Measurements from ENCODE around the gene CYBA. TPM values are rescaled to one million over a fixed set of nuclear protein-coding genes. Genes with fewer than 3 reads are reported as not detected.

Gene CYBA
- total RNA-seq, 3 donors from 2014 or later: 150 to 316 (median 184) TPM

DNA sequence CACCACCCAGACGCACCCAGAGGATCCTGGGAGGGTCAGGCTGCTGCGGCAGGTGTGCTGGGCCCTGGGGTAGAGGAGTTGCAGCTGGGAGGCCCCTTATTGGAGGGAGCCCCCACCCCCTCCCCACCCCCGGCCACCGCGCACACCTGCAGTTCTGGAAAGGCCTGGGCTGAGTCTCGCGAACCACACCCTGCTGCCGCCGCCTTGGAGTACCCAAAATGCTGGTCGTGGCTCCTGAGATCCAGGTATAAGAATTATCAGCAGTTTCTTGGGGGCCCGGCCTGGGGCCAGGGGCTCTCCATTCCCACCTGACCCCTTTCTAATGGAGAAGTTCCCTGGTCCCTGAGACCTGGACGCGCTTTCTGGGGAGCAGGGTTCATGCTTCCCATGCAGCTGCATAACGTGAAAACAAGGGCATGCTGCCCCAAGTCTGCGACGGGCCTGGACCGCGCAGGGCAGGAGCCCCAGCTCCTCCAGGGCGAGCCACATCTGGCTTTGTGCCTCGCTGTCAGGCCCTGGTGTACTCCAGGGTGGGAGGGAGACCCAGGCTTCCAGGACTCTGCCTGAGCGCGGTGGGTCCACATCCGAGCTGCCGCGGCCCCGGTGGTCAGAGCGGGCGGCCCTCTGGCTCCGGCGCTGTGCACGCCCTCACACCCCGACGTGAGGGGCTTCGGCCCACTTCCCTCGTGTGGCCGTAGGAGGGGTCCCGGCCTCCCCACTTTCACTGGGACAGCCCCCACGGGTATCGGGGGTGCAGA lies 42.7 kb upstream of the CYBA start:
- ATAC-seq (no peak), DNase-seq (no peak)
- intact Hi-C loops (cut with DNase I, micrococcal nuclease): no loop called here
- TF ChIP-seq, protein P1, sequence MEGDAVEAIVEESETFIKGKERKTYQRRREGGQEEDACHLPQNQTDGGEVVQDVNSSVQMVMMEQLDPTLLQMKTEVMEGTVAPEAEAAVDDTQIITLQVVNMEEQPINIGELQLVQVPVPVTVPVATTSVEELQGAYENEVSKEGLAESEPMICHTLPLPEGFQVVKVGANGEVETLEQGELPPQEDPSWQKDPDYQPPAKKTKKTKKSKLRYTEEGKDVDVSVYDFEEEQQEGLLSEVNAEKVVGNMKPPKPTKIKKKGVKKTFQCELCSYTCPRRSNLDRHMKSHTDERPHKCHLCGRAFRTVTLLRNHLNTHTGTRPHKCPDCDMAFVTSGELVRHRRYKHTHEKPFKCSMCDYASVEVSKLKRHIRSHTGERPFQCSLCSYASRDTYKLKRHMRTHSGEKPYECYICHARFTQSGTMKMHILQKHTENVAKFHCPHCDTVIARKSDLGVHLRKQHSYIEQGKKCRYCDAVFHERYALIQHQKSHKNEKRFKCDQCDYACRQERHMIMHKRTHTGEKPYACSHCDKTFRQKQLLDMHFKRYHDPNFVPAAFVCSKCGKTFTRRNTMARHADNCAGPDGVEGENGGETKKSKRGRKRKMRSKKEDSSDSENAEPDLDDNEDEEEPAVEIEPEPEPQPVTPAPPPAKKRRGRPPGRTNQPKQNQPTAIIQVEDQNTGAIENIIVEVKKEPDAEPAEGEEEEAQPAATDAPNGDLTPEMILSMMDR (IDR thresholded peaks at IDR 0.05): no peak
- no peaks in the 10 kb centered on the region for H3K36me3 ChIP-seq (ENCODE audit: low read depth)
- peaks cover 10% of the 10 kb centered on the region for H3K4me1 ChIP-seq (ENCODE audit: low read depth)
- no peak overlapping the region for H3K4me3 ChIP-seq
- H3K9me3 ChIP-seq: no peaks in the 10 kb centered on the region

DNA sequence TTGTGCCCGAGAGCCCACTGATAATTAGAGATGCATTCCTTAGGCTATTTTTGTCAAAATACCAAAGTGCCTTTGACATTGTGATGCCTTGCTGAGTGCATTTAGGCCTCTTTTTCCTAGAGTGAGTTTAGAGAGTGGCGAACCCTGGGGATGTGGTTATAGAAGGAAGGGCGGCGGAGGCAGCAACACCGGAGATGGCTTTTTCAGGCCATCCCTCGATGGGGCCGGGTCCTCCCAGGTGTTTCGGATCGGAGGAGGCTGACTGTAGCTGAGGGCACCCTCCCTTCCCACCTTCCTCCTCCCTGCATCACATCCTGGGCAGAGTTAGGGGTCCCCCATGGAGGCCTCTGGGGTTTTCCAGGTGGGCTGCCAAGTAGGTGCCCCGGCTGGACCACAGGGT lies 42.0 kb upstream of the CYBA start:
- H3K4me1 ChIP-seq (ENCODE audit: low read depth): peaks cover 14% of the 10 kb centered on the region
- no peak for ATAC-seq
- H3K36me3 ChIP-seq (ENCODE audit: low read depth): no peaks in the 10 kb centered on the region
- H3K4me3 ChIP-seq: no peak overlapping the region
- intact Hi-C loops (cut with DNase I, micrococcal nuclease): no loop called here
- DNase-seq: no peak
- TF ChIP-seq, protein P1 (IDR thresholded peaks at IDR 0.05): no peak
- H3K9me3 ChIP-seq: no peaks in the 10 kb centered on the region

DNA sequence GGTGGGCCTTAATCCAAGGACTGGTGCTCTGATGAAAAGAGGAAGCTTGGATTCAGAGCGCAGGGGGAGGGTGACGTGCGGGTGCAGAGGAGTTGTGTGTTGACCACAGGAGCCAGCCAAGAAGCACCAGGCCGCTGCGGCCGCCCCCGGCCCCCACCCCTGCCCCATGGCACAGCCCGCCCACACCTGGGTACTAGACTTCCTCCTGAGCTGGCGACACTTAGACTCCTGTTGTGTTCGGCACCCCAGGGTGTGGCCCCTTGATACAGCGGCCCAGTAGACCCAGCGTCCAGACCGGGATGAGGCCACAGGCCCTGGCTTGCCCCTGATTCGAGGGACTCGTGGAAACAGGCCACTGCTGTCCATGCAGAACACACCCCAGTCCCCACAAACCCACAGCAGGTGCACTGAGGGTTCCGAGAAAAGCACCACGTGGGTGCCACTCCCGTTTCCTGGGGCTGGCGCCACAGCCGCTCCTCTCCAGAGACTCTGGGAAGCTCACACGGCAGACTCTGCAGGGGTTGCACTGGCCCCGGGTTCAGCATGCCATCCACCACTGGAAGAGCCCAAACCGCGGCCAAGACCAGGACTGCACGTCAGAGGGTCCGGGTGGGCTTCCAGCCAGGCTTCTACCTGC lies 41.2 kb upstream of the CYBA start:
- Histone ChIP-seq H3K4me3 (no peak overlapping the region), H3K4me1 (ENCODE audit: low read depth) (peaks cover 18% of the 10 kb centered on the region), H3K9me3 (no peaks in the 10 kb centered on the region), H3K36me3 (ENCODE audit: low read depth) (no peaks in the 10 kb centered on the region)
- TF ChIP-seq, protein P1 (IDR thresholded peaks at IDR 0.05): no peak
- ATAC-seq (peak; percentile 50), DNase-seq (peak in 2 of 3 donors; percentile 54 to 73)
- intact Hi-C loops (cut with DNase I, micrococcal nuclease): no loop called here

DNA sequence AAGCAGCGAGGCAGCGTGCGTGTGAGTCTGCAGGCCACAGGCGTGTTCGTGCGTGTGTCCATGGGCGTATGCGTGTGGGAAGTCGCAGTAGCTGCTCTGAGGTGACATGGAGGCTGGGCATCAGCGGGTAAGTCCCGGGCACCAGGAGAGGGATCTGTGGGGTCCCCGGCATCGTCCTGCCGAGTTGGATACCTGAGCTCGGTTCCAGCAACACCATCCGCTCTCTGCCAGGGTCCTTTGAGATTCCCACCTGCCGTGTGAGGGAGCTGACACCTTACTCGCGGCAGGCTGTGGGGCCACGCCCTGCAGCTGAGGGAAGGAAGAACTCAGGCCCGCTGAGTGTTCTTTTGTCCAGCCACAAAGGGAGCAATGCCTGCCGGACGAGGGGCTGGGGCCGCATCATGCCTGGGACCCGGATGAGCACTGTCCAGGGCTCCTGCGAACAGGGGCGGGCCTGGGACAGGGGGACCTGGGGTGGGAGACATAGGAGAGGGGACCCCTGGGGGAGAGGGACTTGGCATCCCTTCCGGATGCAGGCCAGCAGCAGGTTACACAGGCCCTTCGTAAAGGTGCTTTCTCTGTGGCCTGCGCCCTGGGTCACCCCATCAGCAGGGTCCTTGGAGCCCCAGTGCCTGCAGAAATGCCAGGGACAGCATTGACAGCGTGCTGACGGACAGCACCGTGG lies 40.4 kb upstream of the CYBA start:
- intact Hi-C loops (cut with DNase I, micrococcal nuclease): no loop called here
- TF ChIP-seq, protein P1 (IDR thresholded peaks at IDR 0.05): no peak
- no peaks in the 10 kb centered on the region for H3K36me3 ChIP-seq (ENCODE audit: low read depth)
- H3K9me3 ChIP-seq: no peaks in the 10 kb centered on the region
- H3K4me3 ChIP-seq: no peak overlapping the region
- DNase-seq (peak in 1 of 3 donors; percentile 57), ATAC-seq (no peak)
- H3K4me1 ChIP-seq (ENCODE audit: low read depth): peaks cover 22% of the 10 kb centered on the region

DNA sequence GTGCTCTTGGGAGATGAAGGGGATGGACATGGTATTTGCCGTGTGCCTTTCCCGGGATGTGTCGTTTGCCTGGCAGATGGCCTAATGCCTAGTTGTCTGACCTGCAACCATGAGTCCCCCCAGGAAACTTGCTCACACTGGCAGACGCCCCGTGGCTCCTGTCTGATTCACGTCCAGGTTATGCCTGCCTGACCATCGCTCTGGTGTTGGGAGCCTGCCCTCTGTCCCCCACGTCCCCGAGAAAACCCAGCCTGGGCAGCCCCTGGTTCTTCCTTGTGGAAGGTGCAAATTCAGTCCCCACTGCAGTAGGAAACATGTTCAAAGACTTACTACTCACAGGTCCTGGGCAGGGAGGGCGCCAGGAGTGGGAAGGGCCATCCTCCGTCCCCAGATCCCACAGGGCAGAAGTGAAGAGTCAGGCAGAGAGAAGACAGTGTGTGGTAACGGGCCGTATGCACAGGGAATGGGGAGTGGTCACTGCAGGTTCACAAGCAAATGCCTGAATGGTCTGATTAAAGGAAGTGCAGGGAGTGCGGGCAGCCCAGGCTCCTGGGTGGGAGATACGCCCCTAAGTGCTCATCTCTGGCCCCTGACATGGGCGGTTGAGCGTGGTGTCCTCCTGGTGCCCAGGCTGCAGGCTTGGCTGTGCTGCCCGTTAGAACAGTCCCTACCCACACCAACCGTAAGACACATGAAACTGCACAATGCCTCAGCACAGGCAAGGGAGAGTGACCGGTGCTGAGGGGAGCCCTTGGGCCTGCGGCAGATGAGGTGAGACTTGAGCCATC lies 39.7 kb upstream of the CYBA start:
- ATAC-seq: no peak
- Histone ChIP-seq H3K9me3 (no peaks in the 10 kb centered on the region), H3K4me1 (ENCODE audit: low read depth) (peaks cover 22% of the 10 kb centered on the region), H3K36me3 (ENCODE audit: low read depth) (no peaks in the 10 kb centered on the region), H3K4me3 (no peak overlapping the region)
- TF ChIP-seq, protein P1 (IDR thresholded peaks at IDR 0.05): no peak
- DNase-seq: no peak
- intact Hi-C loops (cut with DNase I, micrococcal nuclease): no loop called here
